IPS-NIHi11 (cell line): Measurements from ENCODE around the gene PRKCZ.

Source experiments
- DNase-seq: peaks from one replicate; pipeline ENCODE4 v3.0.0; 2012; ENCODE audit warnings: mixed read lengths, low spot score

PRKCZ gene

GRCh38 chr1:2209400-2210083 is 159.3 kb downstream of the PRKCZ start:
- no peak for DNase-seq

- no peak for DNase-seq
Observed at GRCh38 chr1:2210084-2210653, 160.0 kb downstream of the PRKCZ start.

- DNase-seq = no peak
Observed at GRCh38 chr1:2210786-2211185, 160.6 kb downstream of the PRKCZ start.

GRCh38 chr1:2212274-2212531 is 162.0 kb downstream of the PRKCZ start:
- no peak for DNase-seq

DNA sequence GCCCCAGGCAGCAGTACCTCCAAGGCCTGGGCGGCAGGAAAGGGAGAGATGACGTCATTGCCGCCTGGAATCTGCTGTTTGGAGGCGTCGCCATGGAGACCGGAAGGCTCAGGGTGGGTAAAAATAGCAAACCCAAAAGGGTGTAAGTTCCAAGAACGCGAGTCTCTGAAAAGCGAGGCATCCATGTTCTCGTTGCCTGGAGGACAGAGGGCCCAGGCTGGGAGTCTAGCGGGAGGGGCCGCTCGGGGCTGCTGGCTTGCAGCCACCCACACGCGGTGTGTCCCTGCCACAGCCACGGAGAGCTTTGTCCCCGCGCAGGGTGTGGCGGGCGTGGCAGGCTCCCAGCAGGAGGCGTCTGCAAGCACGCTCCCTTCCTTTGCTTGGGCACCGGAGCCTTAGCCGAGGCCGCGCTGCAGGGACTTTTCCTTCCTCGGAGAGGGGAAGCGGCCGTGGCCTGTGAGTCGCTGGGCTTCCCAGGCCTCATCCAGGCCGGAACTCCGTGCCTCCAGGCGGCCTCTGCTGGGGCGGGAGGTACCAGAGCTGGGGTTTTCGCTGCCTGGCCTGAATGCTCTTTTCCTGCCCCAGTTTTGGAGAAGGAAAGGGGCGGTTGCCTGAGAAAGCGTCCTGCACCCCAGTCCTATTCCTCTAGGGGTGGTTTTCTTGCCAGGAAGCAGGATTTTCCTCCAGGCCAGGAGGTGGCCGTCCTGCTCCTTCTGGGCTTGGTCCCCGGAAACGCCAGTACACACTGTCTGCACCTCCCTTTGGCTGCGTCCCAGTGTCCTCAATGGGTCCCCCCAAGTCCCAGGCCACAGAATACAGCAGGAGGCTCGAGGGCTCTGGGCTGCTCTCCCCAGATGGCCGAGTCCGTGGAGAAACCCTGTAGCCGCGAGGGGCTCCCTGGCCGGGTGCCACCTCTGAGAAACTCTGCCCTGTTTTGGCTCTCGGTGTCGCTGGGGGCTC is 162.6 kb downstream of the PRKCZ start:
- DNase-seq = peak; percentile 87

- no peak for DNase-seq
Observed at GRCh38 chr1:2213576-2214505, 163.6 kb downstream of the PRKCZ start.

DNA sequence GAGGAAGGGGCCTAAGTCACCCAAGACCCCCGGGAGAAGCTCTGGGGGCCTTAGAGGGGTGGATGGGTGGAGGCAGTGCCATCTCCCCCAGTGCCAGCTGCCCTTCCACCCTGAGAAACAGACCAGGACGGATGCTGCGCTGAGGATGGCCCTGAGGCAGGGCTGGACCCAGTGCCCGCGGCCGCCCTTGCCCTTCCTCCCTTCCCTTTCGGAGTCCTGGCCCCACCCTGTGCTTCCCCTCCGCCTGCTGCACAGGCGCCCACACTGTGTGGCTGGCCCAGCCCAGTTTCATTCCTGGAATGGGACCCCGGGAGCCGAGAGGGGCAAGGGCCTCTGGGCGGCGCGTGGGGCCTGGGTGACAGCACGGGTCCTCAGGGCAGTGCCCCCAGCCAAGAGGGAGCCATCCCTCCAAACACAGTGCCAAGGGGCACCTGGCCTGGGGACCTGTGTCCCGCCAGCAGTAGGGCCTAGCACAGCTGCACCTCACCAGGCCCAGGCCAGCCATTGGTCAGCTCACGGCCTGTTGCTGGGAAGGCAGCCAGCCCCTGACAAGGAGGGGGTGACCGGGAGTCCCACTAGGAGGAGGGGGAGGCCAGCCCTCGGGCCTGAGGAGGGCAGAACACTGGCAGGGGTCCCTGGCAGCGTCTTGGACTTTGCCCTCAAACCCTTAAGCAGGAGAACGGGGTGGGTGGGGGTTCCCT is 164.5 kb downstream of the PRKCZ start:
- DNase-seq = no peak

- no peak for DNase-seq
Observed at GRCh38 chr1:2215329-2215728, 165.1 kb downstream of the PRKCZ start.

DNA sequence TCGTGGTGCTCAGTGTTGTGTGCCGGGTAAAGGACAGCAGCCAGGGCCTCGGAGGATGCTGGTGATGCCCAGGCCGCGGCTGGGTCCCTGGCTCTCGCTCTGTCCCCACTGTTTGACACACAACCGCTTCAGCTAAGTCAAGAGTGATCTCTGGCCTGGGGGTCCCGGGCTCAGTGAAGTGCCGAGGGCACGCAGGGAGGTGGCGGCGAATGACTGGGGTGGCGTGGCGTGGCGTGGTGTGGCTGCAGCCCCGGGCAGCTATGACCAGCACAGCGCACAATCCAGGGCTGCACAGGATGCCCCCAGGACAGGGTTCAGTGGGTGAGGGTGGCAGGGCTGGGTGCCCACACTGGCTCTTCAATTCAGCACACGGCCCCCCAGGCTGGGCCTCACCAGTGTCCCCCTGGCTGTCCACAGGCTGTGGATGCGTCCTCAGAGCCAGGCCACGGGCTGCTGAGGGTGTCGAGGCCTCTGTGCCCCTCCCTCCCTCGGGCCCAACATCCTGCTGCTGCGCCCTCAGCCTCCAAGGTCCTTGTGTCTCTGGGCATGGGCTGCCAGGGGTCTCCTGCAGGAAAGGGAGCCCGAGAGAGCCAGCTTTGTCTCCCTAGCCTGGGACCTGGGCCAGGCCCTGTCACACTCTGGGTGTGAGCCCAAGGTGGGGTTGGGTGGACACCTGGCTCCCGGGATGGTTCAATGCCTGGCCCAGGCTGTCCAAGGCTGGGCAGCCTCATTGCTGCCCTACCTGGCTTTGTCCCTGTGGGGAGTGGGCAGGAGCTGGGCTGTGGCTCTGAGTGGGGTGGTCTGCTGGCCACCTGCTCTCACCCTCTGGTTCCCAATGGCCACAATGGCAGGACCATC is 165.9 kb downstream of the PRKCZ start:
- DNase-seq = no peak

GRCh38 chr1:2216767-2217058 is 166.5 kb downstream of the PRKCZ start:
- DNase-seq = no peak

DNA sequence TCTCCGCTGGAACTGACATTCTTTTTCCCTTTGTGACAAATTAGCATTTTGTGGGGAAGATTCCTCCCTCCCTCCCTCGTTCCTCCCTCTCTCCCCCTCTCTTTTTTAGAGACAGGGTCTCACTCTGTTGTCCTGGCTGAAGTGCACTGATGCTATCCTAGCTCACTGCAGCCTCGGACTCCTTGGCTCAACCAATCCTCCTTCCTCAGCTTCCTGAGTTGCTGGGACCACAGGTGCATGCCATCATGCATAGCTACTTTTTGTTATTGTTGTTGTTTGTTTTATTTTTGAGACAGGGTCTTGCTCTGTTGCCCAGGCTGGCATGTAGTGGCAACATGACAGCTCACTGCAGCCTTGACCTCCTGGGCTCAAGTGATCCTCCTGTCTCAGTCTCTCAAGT is 171.1 kb downstream of the PRKCZ start:
- DNase-seq = no peak

DNA sequence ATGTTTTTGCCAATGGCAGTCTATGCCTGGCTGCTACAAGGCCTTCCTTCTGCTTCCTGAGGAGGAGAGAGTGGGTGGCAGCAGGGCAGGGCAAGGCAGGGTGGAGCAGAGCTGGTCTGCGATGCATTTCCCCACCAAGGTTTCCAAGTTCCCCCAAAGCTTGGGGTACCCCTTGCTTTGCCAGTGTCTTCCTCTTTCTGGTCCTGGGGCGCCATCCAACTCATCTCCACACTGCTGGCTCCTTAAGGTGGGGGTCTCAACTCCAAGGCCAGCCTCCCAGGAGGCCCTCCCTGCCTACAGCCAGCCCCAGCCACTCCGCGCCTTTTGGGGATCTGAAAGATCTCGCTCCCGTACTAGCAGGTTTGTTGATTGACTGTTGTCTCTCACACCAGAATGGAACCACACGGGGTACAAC is 174.0 kb downstream of the PRKCZ start:
- no peak for DNase-seq

GRCh38 chr1:2224631-2225428 is 174.6 kb downstream of the PRKCZ start:
- DNase-seq = no peak

- DNase-seq = peak; percentile 61
Observed at GRCh38 chr1:2226525-2227345, 176.5 kb downstream of the PRKCZ start.

DNA sequence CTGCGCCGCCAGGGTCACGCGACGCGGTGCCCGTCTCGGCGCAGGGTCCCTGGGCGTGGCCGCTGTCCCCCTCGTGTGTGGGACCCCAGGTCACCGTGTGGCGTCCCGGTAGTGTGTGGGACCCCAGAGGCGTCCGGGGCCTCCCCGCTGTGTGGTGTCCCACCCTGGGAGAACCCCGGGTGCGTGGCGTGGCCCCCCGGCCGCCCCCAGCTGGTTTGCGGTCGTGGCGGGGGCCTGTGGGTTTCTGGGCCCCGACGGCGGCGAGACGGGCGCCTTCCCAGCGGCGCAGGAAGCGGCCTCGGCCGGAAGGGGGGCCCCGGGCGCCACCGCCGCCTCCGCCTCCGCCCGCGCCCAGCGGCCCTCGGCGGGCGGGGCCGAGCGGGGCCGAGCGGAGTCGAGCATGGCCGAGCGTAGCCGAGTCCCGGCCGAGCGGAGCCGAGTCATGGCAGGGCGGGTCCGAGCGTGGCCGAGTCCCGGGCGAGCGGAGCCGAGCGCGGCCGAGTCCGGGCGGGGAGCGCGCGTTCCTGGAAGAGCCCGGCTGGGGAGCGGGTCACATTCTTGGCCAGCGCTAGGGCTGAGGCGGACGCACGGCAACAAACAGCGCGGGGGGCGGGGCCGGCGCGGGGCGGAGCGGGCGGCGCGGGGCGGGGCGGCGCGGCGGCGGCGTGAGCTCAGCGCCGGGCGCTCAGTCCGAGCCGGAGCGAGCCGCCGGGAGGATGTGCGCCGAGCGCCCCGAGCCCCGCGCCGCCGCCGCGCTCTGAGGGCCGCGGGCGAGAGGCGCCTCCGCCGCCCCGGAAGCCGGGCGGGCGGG is 177.3 kb downstream of the PRKCZ start:
- DNase-seq = peak; percentile 99

DNA sequence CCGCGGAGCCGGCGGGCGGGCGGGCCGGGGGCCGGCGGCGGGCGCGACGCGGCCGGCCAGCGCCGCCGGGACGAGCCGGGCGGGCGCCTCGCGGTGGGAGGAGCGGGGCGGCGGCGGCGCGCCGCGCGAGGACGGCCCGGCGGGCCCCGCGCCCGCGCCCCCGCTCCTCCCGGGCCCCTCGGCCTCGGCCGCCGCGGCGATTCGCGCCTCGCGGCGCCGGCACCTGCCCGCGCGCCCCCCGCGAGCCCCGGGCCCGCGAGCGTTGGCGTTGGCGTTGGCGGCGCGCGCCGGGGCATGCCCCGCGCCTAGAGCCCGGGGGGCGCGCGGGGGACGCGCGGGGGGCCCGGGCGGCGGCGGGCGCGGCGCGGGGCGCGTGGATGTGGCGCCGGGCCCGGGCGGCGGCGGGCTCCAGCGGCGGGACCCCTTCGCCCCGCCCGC is 178.0 kb downstream of the PRKCZ start, which contains the start of gene SKI:
TSS of gene SKI (plus strand) at position 163 of the 438 bp plus-strand sequence. CDS start 448 bp downstream, outside the sequence.
- no peak for DNase-seq

- no peak for DNase-seq
Observed at GRCh38 chr1:2228694-2229036, 178.5 kb downstream of the PRKCZ start.
